NCI-H1417 (cell line): ENCODE results near the gene FBN1.
A peak's percentile ranks its signal among the peaks of the same experiment; 100 is the strongest.

ENCODE experiments used
- DNase-seq, 3 experiments: peaks; one replicate each; lab custom pipeline; 2025; lab: John Stamatoyannopoulos, UW

FBN1 gene

DNA sequence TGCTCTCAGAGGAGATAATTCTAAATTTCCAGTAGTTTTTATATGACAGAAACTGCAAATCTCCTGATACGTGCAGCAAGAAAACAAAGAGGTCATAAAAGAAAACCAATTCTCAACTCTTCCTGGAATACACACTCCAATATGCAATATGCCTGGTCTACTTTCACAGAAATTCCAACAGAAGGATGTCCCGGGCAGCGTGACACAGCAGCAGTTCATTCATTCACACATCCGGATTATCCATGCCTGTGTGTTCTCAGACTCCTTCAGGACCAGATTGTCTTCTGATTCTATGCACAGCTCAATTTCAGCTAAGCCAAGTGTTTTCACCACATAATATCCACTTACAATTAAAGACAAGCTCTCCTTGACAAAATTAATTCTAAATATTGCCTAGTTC lies 64.3 kb downstream of the FBN1 start:
- DNase-seq = no peak

DNA sequence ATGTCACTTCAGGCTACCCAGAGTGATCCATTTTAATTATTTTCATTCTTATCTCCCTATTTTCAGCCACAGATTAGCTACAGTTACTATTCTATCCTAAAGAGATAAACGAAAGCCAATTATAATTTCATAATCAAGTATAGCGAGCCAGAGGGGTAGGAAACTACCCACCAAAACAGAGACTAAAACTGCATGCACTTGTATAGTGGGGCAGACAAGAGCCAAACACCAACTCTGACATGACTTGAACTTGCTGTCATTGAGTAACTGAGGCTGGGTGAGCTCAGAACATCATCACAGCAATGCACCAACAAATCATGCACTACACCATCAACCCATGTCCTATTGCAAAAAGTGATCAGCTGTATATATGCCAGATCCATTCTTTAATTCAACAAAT lies 64.8 kb downstream of the FBN1 start:
- no peak for DNase-seq

DNA sequence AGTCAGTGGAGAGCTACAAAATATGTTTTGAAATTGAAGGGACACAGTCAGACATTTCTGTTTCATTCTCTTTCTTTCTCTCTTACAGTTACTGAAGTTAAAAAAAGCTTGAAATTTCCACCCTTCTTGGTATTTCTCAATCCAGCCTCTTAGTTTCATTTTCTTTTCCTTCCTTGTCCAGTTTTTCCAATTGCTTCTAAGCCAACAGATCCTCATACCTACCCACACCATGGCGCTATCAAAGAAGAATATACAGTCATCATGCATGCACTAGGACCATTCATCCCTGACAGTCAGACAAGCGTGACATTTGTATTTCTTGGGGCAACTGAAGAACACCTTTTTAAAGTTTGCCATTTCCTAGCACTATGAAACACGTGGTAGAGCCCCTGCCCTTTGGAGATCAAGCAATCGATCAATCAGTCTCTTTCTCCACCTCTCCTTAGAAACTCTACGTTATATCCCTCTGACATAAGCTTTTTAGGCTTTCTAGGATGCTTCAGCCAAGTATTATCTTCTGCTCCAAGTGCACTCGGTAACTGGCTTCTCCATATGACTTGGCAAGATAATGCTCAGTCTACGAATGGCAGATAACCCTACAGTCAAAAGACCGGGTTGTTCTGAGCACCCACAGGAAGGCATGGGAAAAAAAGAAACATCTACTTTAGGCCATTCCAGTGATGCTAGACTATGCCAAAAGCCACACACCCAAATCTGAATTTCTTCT lies 65.4 kb downstream of the FBN1 start:
- DNase-seq = no peak

DNA sequence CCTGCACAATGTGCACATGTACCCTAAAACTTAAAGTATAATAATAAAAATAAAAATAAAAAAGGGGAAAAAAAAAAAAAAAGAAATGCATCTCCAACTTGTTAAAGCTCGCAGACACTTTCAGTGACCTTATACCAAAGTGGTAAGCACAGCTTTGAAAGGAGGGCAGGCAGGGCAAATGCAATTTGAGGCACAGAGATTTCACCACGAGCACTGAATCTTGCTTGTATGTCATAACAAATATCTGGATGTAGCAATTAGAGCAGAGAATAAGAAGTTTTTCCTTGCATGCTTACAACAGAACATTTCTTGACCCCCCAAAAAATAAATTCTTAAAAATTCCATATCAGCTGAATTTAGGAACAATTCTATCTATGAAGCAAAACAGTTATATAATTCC lies 66.5 kb downstream of the FBN1 start:
- DNase-seq = no peak

DNA sequence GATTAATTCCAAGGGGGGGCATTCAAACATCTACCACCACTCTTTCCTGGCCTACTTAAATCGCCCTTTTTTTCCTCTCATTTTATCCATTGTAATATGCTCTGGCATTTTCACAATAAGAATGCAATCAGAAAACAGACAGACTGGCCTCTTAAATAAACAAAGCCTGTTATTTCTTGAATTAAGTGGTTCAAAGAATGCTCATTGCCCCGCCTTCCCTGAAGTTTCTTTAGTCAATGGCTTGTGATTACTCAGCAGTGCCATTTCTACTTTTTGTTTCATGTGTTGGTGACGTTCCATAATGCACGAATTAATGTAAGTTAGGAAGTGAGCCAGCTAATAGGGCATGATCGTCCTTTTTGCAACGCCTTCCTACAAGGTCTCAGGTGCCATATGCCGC lies 68.0 kb downstream of the FBN1 start:
- DNase-seq = peak in 1 of 3 experiments; percentile 0

DNA sequence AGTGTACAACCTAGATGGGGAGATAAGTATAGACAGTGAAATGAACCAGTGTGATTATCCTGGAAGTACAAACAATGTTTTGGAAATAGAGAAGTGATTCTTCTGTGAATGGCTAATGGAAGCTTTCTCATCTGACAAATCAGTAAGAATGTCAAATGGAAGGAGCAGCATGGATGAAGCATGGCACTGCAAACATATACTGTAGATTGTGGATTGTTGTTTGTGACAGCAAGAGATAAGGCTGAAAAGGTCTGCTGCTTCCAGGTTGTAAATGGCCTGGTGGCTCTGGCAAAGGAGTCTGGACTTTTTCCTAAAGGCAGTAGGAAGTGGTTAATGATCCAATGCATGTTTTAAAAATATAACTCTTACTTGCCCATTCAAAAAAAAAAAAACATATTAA lies 71.3 kb downstream of the FBN1 start:
- no peak for DNase-seq

DNA sequence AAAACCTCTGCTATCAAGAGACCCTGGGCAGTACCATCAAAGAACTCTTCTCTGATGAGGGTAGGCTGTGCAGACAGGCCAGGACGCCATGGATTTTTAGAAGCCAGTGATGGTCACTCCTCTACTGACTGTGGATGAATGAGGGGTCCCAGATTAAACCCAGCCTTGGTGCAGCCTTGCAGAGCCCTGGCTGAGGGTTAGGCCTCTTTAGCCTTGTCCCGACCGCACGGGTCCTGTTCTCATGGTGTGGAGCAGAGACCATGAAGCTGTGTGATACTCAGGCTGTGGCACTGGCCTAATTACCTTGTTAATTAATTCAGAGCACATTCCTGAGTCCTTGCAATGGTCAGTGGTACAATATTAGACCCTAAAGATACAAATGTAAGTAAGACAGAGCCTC lies 71.7 kb downstream of the FBN1 start:
- DNase-seq = no peak

DNA sequence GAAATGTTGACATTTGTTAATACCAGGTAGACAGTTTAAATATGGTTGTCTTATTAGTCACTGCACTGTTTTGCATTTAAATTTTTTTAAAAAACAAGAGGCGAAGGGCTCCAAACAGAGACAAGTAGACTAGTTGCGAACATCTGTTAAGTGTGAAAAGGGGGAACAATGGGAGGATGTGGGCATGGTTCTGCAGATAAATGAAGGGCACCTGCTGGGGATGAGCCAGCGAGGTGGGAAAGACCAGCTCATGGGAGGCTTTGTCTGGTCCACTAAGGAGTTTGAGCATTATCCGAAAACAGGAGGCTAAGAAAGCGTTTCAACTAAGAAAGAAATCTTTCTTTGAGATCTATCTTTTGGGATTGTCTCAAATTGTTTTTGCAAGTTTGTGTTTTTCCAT lies 72.7 kb downstream of the FBN1 start:
- DNase-seq = no peak

DNA sequence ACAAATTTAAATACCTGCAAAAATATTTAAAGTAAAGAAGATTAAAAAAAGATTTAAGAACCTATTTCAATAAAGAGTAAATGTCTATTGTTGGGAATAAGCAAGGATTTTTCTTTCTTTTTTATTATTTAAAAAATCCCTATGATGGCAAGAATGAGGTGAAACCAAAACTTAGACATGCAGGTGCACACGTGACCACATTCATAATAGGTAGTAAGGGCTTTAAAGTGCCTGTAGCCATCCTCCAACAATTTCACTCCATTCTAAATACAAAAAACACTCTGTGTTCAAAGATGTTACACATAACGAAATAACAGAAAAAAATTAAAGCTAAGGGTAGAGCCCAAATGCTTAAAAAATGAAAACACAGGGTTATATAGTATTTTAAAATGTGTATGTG lies 74.0 kb downstream of the FBN1 start:
- DNase-seq = no peak

DNA sequence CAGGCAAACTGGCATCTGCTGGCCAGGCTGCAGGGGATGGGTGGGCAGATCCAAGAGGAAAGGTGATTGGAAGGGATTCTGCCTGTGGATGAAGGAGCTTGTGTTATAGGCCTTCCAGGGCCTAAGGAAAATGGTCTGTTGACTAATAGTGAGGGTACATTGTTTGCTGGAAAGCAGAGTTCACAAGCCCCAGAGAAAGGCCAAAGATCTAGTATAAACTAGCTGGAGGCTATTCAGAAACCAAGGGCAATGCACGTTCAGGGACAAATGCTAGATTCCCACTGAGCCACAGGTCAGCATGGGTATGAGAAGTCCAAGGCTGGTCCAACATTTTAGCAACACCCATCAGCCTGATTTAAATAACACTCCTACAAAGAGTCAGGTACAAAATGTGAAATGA lies 74.7 kb downstream of the FBN1 start:
- DNase-seq = no peak

DNA sequence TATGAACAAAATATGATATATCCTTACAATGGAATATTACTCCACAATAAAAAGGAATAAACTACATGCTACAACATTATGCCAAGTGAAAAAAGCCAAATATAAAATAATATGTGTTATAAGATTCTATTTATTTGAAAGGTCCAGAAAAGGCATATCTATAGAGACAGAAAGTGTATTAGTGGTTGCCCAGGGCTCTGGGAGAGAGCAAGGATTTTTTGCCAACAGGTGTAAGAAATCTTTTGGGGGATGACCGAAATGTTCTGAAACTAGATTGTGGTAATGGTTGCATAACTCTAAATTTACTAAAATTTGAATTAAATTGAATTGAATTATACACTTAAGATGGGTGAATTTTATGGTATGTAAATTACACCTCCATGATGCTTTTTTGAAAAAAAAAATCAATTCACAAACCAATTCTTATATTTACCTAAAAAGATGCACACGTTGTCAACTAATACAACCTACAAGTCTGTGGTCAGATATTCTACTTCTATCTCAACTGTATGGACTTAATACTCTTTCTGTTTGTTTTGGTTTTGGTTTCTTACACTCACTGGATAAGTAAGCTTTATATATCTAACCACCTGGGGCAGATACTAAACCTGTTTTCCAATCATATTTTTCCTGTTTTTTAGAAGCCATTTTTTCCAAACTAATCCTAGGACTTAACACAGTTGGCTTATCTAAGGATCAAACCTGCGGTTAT lies 75.8 kb downstream of the FBN1 start:
- no peak for DNase-seq

DNA sequence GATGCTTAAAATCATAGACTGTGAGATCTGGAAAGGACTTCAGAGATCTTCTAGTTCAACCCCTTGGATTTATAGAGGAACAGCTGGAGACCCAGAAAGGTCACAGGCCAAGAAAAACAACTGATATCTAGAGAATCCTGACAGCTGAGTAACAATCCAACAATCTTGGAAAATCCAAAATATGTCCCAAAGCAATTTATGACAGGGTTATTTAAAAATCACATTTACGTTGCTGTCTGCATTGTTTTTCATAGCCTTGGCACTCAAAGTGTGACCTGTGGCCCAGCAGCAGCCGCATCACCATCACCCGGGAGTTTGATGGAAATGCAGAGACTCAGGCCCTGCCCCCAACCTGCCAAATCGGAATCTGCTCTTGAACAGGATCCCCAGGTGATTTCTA lies 78.8 kb downstream of the FBN1 start:
- no peak for DNase-seq

DNA sequence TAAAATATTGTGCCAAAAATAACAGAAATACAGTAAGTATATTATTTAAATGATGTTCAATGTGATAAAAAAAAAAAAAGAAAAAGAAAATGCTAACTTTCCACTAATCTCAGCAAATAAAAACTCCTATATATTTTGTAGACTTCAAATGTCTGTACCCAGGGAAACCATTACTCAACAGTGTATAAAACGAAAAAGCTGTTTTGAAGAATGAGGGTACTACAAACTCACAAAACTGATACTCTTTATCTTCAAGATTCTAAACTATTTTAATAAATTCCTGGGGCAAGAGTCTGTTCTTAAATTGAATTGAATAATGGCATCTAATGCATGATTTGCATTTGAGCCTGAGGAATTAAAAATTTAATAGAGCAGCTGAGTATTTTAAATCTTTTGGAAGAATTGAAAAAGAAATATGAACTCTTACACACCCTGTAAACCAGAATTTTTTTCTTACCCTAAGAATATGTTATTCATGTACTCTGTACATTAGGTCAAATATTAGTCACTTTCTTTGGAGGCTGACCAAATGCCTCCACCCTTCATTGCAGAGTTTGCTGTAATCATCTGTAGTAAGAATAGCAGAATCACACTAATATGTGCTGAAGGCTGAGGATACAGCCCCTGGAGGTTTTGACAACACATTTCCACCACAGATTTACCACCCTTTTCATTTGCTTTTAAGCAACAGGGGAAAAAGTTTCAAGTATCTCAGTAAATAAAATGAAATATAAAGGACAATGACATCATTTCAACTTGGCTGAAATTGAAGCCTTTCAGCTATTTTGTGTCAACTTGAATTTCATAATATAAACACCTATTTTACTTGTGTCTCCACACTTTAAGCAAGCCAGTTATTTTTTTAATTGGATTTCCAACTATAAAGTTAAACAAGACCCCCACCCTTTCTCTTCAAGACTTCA lies 79.7 kb downstream of the FBN1 start:
- no peak for DNase-seq

DNA sequence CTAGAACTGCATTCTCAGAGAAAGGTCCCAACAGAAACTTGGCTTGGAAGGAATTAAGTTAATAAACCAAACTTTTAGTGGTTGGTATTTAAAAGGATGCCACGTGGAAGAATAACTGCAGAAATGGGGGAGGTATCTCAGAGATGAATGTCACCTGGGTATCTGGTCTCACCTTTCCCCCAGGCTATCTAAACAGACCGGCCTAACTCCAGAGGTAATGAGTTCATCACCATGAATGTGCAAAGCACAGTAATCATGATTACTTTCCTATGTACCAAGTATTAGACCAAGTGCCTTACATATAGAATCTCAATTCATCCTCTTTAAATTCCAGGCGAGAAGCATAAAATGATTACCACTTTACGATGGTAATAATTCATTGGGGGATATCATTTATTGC lies 80.8 kb downstream of the FBN1 start:
- no peak for DNase-seq

DNA sequence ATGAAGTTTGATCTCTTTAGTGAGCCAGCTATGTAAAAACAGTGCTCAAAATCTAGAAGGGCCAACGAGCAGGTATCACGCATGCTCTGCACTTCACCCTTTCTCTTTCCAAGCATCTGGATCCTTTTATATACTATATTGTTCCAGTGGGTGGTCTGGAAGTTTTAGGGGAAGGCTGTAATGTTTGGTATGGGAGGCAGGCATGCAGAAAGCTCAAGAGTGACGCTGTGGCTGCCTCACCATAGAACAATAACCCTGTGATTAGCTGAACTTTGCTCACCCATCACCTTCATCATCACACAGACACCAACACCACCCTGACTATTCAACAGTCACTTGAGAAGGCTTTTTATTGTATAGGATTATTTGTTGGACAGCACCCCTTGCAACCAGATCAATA lies 81.6 kb downstream of the FBN1 start:
- no peak for DNase-seq

DNA sequence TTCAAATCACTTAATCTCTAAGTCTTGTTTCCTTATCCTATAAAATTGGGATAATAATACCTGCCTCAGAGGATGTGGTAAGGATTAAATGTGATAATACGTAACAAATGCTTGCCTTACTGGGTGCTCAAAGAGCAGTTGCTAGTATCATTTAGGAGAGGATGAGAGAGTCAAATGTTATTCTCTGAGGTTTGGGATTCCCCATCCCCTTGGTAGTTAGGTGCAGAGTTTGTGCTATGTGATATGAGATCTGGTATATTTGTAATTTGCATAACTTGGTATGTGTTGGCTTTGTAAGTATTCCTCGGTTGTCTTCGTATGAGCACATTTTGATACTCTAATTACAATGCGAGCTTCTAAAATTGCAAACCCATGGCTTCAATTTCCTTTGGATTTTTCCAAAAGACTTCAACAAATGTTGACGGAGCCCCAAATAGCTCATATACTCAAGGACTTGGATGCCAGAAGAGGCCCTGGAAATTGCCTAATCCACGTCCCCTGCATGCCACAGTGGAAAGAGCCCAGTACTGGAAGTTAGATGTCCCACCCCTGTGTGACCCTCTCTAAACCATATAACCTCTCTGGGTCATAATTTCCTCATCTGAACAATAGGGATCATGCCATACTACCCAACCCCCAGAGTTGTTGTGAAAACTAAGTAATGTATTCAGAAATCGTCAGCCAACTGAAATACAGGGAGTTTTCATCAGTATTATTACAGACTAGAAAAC lies 85.0 kb downstream of the FBN1 start:
- DNase-seq = no peak

DNA sequence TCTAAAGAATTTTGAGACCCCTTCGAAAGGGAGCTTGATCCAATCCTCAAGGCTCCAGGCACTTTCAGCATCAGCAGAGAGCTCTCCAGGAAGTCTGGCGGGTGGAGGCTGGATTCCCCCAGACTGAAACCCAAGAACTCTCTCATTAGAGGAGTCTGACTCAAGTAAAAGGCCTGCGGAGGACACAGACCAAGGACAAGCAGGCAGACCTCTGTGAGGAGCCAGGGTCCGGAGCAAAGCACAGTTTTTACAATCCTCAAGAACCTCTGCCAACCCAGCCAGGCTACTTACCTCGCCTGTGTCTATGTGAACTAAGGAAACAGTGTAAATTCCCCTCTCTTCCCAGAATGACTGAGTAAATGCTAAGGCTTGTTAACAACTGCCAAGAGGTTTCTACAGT lies 86.2 kb downstream of the FBN1 start:
- DNase-seq = no peak

DNA sequence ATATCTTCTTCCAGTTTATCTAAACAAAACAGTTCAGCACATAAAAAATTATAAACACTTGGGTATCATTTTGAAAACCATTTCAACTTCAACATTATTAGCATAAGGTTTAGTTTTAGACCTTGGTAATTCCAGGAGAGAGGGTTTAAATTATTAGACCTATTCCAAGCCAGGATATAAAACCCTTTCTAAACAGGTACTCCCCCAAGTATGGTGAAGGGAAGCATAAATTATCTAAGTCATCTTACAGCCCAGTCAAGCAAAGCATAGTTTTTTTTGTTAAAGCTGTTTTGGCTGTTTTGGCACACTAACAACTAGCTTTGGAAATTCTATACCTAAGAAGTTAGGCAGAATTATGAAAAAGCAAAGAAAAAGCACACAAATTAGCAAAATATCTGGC lies 87.3 kb downstream of the FBN1 start:
- DNase-seq = no peak

DNA sequence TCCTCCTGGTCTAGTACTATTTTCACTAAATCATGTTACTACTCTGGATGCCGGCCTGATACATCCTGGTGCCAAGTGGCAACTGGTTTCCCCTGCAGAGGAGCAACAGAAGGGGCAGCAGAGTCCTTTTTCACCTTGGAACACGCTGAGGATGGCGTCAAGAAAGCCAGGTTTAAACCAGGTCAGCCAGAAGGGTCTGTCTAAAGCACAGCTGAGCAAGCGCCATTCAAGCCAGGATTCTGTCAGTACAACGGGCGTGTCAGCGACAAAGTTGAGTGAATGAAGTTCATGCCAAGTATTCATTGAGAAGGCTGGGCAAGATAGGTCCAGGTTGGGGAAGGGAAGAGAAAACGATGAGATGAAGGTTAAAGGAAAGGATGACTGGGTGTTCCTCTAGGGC lies 88.2 kb downstream of the FBN1 start:
- no peak for DNase-seq

DNA sequence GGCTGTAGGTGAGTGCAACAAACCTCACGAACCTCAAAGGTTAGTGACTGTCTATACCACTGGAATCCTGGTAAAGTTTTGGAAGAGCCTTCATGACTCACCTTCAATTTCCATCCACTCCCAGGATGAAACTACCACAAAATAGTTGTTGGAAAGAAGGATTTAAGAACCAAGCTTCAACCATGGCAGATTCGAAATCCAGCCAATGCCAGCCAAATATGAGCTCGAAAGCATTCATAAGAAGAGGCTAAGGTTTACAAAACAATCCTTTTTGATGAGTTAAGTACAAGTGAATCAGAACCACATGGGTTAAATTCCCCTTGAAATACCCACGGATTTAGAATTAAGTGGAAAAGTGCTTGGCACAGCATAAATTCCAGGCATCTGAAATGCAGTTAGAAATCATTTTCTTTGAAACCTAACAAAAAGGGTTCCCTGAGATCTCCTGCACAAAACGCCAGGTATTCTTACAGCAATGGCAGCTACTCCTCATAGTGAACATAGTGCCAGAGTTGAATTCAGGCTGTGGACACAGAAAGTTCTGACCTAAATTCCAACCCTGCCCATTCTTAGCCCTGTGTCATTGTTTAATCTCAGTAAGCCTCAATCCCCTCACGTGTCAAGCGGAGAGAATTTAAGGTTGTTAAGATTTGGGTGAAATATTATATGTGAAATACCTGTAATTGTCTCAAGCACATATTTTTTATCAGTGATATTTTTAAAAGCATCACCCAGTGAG lies 89.2 kb downstream of the FBN1 start:
- no peak for DNase-seq

DNA sequence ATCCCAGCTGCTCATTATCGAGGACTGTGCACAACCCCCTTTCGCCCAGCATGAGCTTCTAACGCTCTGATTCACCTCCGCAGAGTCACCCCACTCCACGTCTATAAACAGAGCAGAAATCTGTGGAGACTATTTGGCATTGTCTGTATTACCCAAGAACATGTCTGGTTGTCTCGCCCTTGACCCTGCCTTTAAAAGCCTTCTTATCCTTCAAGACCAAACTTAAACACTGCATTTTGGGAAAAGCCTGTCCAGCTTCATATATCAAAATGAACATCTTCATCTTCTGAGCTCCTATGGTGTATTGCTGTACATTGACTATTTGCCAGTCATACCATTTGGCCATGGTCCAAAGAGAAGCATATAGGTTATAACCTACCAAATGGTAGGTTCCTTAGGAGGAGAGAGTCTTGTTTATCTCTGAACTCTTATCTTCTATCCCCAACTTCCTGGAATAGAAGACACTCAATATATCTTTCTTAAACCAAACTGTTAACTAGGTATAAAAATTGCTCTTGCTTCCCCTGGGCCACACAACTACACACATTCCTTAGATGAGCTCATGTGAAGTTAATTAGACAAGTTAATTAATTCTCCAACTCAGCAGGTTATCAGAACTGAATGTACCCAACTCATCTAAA lies 90.1 kb downstream of the FBN1 start:
- DNase-seq = no peak
